HuH-7.5 (cell line): ENCODE results near the gene XAF1.
A peak's percentile ranks its signal among the peaks of the same experiment; 100 is the strongest.
"Not testable (repeated sequence)": the region's sequence is repeated elsewhere in the genome, so short reads cannot be mapped to it uniquely, and the experiment has no call there.

Experiments used
- DNase-seq: peaks from one replicate; pipeline ENCODE4 v3.0.0; 2011; ENCODE audit warnings: low spot score

Gene XAF1, protein sequence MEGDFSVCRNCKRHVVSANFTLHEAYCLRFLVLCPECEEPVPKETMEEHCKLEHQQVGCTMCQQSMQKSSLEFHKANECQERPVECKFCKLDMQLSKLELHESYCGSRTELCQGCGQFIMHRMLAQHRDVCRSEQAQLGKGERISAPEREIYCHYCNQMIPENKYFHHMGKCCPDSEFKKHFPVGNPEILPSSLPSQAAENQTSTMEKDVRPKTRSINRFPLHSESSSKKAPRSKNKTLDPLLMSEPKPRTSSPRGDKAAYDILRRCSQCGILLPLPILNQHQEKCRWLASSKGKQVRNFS

DNA sequence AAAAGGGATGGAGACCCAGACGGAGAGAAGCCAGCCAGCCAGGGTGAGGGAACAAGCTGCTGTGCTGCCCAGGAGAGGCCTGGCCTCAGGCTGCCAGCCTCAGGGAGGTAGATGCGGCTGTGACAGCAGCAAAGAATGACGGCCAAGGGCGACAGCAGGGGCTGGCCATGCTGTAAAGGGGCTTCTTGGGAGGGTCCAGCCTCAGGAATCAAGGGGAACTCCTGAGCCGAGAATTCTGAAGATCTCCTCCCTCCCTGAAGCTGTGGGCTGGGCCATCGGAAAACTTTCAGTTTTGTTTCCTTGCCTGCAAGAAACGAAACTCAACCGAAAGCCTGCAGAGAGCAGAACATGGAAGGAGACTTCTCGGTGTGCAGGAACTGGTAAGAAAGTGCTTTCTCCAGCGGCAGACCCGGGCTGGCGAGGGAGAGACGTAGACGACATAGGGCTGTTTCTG is at the start of gene XAF1:
Gene XAF1, plus strand, starts transcription at position 316 of the 454 bp plus-strand sequence. Its CDS starts 33 bp downstream, at position 349.
- no peak for DNase-seq

DNA sequence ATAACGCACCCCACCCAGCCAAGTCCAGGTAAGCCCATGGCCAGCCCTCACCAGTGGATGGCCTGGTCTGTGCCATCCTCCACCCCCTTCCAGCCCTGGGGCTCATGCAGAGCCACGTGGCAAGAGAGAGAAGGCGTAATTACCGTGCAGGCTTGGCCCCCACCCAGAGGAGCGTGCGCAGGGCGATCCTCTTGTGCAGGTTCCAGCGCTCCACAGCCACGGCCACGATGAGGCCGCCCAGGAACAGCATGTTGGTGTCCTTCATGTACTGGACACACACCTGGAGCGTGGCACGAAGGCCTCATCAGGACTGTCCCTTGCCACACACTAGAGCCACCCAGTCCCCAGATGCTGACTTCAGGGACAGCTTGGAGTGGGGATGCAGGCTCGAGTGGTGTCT is 49.3 kb upstream of the XAF1 start:
- no peak for DNase-seq

DNA sequence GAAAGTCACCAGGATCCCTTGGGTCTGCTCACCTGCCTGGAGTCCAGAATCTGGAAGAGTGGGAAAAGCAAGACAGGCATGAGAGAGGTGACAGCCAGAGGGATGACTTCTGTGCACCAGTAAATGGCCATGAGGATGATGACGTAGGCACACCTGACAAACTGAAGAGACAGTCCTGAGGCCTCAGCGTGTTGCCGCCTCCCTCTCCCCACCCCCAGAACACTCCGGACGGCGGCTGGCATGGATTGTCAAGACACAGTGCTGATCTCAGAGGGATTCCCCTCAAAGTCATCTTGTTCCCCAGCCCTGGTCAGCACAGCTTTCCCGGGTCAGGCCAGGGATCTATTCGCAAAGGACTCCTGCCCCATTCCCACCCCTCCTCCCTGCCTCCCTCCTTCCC is 48.9 kb upstream of the XAF1 start:
- no peak for DNase-seq

DNA sequence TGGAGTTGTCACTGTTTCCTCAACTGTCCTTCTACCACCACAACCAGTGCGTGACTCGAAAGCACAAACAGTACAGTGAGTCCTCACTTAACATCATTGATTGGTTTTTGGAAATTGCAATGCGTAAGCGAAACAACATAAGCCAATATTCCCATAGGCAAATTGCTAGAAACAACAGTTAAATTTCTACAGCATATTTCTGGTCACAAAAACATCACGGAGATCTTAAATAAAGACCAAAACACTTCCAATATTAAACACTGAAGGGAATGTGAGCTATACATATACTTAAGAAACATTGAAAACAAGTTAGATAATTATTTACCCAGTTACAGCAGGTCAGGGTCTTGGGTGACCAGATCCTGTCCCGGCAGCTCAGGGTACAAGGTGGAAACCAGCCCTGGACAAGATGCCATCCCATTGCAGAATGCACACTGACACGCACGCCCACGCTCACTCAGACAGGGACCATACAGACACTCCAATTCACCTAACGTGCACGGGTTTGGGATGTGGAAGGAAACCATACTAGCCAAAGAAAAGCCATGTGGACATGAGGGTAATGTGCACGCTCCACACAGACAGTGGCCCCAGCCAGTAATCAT is 47.4 kb upstream of the XAF1 start:
- no peak for DNase-seq

DNA sequence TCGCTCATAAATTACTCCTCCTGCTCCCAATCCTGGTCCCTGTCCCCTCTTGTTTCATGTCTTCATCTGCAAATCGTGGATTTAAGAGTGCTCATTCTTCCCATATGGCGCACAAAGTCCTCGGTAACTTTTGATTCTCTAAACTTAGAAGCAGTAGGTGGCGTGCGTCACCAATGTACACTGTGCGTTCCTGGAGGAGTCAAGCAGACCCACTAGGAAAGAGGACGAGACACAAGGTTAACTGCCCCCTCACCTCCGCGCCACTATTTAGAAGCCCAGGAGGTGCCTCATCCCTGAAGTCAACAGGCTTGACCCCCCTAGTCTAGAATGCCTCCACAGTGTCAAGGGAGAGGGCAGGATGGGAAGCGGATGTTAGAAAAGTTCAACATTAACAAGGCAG is 45.5 kb upstream of the XAF1 start:
- DNase-seq = no peak

DNA sequence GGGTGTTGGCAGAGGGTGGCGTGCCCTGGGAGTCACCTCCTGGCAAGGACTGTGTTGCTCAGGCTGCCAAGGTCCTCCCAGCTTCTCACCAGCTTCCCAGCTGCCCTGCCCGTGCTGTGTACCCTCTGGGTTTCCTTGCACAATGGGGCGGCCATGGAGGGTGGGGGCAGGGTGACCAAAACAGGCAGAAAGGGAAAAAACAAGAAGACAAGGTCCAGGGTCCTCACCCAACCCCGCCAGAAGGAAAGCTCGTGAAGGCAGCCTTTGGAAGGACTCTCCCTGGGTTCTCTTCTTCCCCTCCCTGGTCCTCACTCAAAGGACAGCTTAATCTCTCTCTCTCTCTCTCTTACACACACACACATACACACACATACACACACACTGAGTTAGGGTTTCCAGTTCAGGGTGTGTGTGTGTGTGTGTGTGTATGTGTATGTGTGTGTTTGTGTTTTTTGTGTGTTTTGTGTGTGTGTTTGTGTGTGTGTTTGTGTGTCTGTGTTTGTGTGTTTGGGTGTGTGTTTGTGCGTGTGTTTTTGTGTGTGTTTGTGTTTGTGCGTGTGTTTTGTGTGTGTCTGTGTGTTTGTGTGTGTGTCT is 44.7 kb upstream of the XAF1 start:
- no peak for DNase-seq

DNA sequence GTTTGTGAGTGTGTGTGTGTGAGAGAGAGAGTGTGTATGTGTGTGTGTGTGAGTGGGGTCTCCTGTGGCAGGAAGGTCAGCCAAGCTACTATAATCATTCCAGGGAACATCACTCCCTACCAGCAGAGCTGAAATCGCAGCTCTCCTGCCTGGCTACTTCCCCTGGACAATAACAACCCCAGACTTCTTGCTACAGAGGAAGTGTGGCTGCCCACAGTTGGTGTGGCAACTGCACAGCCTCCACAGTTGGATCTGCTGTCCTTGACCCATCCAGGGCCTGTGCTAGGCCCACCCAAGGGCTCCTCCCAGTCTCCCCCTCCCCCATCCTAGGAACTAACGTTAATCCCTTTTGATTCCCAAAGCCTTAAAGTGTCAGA is 44.2 kb upstream of the XAF1 start:
- no peak for DNase-seq

DNA sequence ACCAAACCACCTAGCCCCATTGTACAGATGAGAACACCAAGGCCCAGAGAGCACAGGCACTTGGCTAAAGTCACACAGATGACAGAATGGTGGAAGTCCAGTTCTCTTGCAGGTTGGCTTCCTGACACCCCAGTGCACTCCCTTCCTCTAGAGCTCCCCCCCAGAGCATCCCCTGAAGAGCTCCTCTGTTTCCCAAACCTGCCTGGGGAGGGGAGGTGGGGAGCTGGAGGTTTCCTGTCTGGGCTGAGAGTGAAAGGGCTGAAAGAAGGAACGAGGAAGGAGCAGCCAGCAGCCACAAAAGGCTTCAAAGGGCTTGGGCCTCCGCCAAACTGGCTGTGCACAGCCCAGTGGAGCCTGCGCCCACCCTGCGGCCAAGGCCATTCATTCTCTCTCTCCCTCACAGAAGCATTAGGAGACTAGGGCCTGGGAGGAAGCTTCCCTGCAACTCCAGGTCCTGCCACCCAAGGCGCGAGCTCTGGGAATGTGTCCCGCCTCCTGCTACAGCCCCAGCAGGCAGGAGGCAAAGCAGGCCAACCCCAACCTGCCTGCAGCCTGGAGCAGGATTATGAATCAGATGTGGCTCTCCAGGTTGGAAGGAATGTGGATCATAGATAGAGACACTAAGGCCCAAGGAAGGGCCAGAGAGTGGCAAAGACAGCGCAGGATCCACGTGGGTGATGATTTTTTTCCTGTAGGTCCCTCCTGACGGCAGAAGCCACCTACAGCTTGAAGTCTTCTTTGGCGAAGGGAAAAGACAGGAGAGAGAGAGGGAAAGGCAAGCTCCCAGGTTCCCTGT is 43.6 kb upstream of the XAF1 start:
- peak; percentile 78 for DNase-seq

DNA sequence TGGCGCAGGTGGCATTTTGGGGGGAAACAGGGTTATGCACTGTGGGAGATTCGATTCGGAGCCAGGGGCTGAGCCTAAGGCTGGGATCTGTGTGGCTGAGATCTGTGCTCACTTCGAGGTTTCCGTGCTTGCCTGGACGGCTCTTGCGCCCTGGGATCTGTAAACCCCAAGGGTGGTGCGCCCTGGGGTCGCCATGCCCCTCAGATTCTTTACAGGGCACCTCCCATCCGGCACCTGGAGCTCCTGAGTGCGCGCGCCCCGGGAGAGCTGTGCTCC is 43.1 kb upstream of the XAF1 start:
- peak; percentile 24 for DNase-seq

DNA sequence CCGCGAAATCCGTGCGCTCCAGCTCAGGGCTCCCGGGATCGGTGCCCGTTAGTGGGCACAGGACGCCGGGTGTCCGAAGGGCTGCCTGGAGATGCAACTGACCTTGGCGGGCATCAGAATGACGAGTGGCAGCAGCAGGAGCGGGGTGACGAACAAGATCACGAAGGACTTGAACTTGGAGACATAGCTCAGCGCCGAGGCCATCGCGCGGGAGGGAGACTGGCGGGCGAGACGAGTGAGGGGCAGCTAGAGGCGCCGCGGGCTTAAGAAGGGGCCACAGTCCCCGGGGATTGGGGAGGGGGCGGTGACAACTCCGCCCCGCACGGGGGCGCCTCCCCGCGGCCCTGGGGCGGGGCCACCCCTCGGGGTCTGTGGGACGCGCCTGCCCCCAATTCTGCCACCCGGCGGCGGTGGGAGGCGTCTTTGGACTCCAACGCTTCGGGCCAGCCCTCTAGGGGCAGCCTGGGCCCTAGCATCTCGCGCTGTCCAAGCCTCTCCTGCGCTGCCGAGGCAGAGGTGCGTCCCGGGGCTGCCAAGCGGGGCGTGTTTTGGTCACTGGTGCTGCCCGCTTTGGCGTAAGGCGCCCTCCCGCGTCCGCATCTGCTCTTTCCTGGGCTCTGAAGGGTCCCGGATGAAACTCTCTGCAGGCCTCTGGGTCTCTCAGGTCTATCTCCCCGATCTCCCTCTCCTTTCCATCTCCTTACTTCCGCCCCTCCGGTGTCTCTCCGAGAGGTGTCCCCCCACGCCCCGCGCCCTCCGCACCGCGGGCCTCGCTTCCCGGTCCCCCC is 42.5 kb upstream of the XAF1 start, which contains the start of gene SLC13A5:
Gene SLC13A5, minus strand, starts transcription at position 240 of the 788 bp plus-strand sequence. Its CDS starts 36 bp downstream, at position 204.
- peak; percentile 77 for DNase-seq

DNA sequence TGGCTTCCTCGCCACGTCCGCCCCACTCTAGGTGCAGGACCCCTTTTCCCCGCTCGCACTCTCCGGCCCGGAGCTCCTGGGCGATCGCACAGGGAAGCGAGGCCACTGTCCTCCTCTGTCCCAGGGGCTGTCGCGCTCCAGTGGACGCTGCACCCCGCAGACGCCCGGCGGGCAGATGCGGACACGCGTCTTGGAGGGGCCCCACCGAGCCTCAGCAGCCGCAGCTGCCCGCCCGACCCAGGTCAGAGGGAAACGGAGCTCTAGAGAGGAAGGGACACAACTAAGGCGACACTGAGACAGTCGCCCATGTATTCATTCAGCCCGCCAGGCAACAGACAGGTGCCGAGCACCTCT is 42.0 kb upstream of the XAF1 start:
- no peak for DNase-seq

DNA sequence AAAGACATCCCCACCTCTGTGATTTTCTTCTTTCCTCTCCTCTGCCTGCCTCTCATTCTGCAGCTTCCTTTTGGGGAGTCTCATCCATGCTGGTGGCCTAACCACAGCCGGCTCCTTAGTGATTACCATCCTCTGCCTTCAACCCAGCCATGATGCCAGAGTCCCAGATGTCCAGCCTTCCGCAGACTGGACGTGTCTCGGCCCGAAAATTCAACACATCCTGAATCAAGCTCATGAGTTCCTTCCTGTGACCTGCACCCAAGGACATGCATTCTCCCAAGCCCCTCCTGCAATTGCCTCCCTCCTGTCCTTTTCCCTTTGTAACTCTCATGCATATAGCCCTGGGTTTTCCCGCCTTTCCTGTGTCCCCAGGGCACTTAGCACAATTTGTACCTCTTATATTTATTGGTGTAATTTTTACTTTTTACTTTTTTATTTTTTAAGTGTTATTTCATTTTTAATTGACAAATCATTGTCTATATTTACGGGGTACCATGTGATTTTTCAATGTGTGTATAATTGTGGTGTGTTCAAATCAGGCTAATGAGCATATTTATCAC is 41.5 kb upstream of the XAF1 start:
- DNase-seq = no peak

DNA sequence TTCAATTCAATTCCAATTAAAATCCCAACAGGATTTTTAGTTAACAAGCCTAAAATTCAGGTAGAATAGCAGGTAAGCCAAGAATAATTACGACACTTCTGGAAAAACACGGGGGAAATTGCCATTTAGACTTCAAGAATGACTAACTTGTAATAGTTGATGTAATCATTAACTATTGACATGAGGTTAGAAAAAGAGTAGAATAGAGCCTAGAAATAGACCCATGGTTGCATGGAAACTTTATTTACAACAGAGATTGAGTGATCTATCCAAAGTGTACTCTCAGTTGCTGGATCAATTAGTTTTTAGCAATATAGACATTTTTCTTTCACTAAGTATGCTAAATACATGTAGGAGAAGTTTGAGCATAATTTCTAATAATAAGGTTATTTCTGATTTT is 39.1 kb upstream of the XAF1 start:
- DNase-seq = no peak

DNA sequence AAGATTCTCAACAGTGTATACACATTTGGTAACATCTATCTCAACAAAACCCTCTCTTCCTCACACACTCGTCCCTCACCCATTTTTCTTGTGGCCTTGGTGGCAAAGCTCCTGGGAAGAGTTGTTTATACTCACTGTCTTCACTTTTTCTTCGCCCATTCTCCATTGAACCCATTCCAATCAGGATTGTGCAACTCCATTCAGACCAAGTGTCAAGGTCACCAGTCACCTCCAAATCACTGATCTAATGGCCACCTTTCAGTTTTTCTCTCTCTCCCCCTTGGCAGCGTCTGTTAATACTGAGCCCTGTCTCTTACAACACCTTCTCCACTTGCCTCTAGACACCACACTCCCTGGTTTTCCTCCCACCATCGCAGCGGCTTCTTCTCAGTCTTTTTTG is 34.1 kb upstream of the XAF1 start:
- no peak for DNase-seq

DNA sequence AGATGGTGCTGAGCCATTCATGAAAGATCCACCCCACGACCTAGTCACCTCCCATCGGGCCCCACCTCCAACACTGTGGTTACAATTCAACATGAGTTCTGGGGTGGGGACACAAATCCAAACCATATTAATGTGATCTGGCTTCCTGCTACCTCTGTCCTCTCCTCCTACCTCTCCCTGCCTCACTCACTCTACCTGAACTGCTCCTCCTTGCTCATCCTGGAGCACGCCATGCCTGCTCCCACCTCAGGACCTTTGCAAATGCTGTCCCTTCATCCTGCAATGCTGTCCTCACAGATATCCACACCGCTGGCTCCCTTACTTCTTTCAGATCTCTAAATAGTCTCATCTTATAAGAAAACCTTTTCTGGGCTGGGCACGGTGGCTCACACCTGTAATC is 31.8 kb upstream of the XAF1 start:
- DNase-seq = no peak

DNA sequence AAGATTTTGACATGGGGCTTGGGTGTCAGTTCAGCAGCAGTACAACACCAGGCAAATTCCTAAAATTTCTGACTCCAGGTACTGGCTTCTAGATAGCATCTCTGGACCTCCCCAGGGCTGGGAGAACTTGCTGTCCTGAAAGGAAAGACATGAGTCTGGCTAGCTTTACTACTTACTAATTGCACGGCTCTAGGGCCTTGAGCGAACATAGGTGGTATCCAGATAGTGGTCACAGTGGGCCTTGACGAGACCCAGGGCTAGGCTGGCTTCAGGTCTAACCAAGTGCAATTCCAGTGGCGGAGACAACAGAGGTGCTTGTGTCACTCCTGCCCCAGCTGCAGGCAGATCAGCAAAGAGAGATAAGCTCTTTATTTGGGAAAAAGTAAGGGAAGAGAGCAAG is 26.3 kb upstream of the XAF1 start:
- no peak for DNase-seq

DNA sequence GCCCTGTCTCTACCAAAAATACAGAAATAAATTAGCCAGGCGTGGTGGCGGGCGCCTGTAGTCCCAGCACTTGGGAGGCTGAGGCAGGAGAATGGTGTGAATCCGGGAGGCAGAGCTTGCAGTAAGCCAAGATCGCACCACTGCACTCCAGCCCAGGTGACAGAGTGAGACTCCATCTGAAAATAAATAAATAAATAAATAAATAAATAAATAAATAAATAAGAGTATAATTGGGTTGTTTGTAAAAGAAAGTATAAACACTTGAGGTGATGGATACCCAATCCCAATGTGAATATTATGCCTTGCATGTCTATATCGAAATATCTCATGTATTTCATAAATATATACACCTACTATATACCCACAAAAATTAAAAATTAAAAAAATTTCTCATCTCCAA is 9.2 kb upstream of the XAF1 start:
- not testable (repeated sequence) for DNase-seq

DNA sequence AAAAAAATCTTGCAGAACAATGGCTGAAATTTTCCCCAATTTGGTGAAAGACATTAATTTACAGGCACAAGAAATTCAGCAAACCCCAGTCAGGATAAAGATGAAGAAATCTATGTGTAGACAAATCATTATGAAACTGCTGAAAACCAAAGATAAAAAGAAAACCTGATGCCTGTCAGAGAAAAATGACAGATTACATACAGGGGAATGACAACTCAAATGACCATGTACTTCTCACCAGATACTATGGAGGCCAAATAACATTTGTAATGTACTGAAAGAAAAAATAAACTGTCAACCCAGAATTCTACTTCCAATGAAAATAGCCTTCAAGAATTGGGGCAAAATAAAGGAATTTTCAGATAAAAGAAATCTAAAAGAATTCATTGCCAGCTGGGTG is 7.2 kb upstream of the XAF1 start:
- no peak for DNase-seq

DNA sequence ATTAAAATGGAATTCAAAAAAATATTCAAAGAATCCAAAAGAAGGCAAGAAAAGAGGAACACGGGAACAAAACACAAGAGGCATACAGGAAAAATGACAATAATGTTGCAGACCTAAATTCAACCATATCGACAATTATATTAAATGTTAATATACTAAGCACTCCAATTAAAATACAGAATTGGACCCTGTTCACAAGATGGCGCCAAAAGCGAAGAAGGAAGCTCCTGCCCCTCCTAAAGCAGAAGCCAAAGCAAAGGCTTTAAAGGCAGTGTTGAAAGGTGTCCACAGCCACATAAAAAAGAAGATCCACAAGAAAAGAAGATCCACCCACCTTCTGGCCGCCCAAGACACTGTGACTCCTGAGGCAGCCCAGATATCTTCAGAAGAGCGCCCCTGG is 6.3 kb upstream of the XAF1 start:
- no peak for DNase-seq

DNA sequence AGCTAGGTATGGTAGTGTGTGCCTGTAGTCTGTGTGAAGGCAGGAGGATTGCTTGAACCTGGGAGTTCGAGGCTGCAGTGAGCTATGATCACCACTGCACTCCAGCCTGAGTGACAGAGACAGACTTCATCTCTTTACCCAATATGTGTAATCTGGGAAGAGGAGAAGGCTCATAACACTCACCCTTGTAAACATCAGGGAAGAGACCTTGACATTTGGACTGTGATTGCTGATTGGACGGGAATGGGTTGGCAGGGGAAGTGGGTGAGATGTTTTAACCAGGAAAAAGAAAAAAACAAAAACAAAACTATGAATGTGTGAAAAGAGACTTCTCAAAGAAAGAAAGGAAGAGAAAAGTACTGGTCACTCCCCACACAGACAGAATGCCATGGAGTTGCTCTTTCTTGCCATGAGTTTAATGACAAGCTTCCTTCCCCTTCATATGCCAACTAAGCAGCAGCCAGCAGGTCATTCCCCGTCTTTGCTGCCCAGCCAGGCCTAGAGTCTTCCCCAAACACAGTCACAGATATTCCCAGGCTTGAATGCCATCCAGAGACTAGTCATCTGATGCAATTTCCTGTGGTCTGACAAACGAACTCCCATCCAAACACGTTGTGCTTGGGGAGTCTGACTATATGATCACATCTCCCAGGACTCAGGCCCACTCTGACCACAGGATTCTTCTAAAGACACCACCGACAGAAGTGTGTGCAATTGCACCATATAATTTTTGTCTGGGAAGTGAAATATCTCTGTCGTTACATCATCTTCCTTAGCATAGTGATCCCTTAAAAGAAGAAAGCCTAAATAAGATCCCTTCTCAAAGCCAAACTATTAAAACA is 3.6 kb upstream of the XAF1 start:
- no peak for DNase-seq

DNA sequence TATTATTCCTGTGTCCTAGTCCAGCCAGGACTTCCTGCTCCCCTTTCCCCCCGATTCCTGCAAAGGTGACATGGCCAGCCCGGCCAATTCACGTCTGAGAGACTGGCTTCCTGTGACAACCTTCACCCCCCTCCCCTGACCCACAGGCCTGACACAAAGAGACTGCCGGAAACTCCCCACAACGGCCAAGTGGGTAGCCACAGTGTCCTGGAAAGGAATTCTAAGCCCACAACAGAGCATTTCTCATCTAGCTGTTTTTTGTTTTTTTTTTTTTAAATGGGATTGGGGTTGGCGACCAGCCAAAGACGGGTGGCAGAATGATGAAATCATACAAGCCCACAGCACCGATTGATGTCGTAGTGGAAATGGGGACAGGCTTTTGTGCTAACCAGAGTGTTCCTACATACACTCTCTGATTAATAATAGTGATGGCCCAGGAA is 2.8 kb upstream of the XAF1 start:
- no peak for DNase-seq
